Thyroid gland (tissue), 4 donors: ENCODE data around the gene TXK.

Experiments
- POLR2A ChIP-seq, 2 donors: fragments of 450-650 bp; IDR thresholded peaks; one replicate each; pipeline ENCODE4 v1.6.1; 2017; ENCODE audit warnings: antibody characterized with exemption in 2 of 2, mild to moderate bottlenecking in 2 of 2, moderate library complexity in 1 of 2
- TF ChIP-seq, protein P1 (sequence below), 6 experiments: fragments of 200-600 bp in 3 of 6; fragments of 450-650 bp in 3 of 6; sonication (generic) in 3 of 6; IDR thresholded peaks; one replicate each; pipeline ENCODE4 v1.5.1; 2016 to 2019; ENCODE audit warnings: antibody characterized with exemption in 6 of 6, mild to moderate bottlenecking in 2 of 6, inconsistent platforms in 1 of 6, moderate library complexity in 1 of 6

- TF ChIP-seq, protein P1, sequence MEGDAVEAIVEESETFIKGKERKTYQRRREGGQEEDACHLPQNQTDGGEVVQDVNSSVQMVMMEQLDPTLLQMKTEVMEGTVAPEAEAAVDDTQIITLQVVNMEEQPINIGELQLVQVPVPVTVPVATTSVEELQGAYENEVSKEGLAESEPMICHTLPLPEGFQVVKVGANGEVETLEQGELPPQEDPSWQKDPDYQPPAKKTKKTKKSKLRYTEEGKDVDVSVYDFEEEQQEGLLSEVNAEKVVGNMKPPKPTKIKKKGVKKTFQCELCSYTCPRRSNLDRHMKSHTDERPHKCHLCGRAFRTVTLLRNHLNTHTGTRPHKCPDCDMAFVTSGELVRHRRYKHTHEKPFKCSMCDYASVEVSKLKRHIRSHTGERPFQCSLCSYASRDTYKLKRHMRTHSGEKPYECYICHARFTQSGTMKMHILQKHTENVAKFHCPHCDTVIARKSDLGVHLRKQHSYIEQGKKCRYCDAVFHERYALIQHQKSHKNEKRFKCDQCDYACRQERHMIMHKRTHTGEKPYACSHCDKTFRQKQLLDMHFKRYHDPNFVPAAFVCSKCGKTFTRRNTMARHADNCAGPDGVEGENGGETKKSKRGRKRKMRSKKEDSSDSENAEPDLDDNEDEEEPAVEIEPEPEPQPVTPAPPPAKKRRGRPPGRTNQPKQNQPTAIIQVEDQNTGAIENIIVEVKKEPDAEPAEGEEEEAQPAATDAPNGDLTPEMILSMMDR (IDR thresholded peaks at IDR 0.05), result no peak
- TF ChIP-seq POLR2A (IDR thresholded peaks at IDR 0.05), result no peak
Observed at GRCh38 chr4:48030470-48030869, 103.6 kb downstream of the TXK start.
